Ishikawa (cell line): ENCODE data around the gene TGM2.

ENCODE experiments used
- CEBPB ChIP-seq: IDR thresholded peaks from 2 replicates; pipeline ENCODE4 v1.6.1; 2012
- CREB1 ChIP-seq: IDR thresholded peaks from 2 replicates; pipeline ENCODE4 v1.6.1; 2012; ENCODE audit warnings: low read depth
- EGR1 ChIP-seq: IDR thresholded peaks from 2 replicates; pipeline ENCODE4 v1.6.1; 2012
- EP300 ChIP-seq: IDR thresholded peaks from 2 replicates; pipeline ENCODE4 v1.6.1; 2012; ENCODE audit warnings: borderline replicate concordance
- FOXM1 ChIP-seq: IDR thresholded peaks from 2 replicates; pipeline ENCODE4 v1.6.1; 2012; ENCODE audit warnings: low read depth, borderline replicate concordance
- NFIC ChIP-seq: IDR thresholded peaks from 2 replicates; pipeline ENCODE4 v1.6.1; 2012
- RAD21 ChIP-seq: IDR thresholded peaks from 2 replicates; pipeline ENCODE4 v1.6.1; 2012; ENCODE audit warnings: low read depth
- TAF1 ChIP-seq: IDR thresholded peaks from 2 replicates; pipeline ENCODE4 v1.6.1; 2012; ENCODE audit warnings: low read depth, mild to moderate bottlenecking
- TCF12 ChIP-seq: IDR thresholded peaks from 2 replicates; pipeline ENCODE4 v1.6.1; 2012; ENCODE audit warnings: low read depth
- TEAD4 ChIP-seq: IDR thresholded peaks from 2 replicates; pipeline ENCODE4 v1.6.1; 2012
- YY1 ChIP-seq: IDR thresholded peaks from 2 replicates; pipeline ENCODE4 v1.6.1; 2012; ENCODE audit warnings: low read depth
- ZBTB7A ChIP-seq: IDR thresholded peaks from 2 replicates; pipeline ENCODE4 v1.6.1; 2012; ENCODE audit warnings: low read depth
- TF ChIP-seq, protein P1 (sequence below): IDR thresholded peaks from 2 replicates; pipeline ENCODE4 v1.6.1; 2012
- TF ChIP-seq, protein P2 (sequence below): IDR thresholded peaks from 2 replicates; pipeline ENCODE4 v1.6.1; 2012
- TF ChIP-seq, protein P3 (sequence below): IDR thresholded peaks from 2 replicates; pipeline ENCODE4 v1.6.1; 2012; ENCODE audit warnings: low read depth, mild to moderate bottlenecking

TGM2 gene

DNA sequence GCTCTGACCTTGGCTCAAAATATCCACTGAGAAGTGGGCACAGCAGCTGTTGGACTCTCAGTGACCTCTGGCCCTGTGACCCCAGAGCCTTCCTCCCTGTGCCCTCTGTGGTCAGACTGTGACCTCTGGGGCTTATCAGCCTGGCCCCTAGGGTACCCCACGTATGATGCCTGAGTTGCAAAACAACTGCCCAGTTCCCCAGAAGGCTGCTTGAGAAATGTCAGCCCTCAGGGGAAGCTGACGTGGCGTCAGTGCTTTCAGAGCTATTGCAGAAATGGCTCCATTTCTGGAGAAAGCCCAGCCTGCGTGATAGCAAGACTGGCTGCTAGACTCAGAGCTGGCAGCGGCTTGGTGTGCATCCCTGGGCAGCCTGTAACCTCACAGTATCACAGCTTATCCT is 31.5 kb upstream of the TGM2 start:
- TF ChIP-seq, protein P1, sequence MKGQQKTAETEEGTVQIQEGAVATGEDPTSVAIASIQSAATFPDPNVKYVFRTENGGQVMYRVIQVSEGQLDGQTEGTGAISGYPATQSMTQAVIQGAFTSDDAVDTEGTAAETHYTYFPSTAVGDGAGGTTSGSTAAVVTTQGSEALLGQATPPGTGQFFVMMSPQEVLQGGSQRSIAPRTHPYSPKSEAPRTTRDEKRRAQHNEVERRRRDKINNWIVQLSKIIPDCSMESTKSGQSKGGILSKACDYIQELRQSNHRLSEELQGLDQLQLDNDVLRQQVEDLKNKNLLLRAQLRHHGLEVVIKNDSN, result no peak
- TF ChIP-seq RAD21 (no peak), EGR1 (no peak), CEBPB (no peak), FOXM1 (no peak), TCF12 (no peak), TAF1 (no peak), EP300 (no peak), YY1 (no peak), TEAD4 (no peak), CREB1 (no peak), ZBTB7A (no peak), NFIC (no peak)
- TF ChIP-seq, protein P2, sequence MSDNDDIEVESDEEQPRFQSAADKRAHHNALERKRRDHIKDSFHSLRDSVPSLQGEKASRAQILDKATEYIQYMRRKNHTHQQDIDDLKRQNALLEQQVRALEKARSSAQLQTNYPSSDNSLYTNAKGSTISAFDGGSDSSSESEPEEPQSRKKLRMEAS, result no peak

DNA sequence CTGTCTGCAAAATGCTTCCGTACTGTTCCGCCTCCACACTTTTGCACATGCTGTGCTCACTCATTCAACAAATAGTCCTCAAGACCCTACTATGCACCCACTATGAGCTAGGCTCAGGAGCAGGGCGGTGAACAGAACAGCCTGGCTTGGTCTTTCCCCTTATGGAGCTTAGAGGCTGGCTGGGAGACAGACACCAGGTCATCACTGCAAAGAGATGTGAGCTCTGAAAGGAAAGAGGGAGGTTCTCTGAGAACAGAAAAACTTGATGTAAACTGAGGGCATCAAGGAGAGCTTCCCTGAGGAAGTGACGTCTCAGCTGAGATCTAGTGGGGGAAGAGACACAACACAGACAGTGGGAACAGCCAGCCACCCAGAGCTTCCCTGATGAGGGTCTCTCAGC is 31.0 kb upstream of the TGM2 start:
- no peak for TF ChIP-seq ZBTB7A
- TF ChIP-seq TEAD4, result no peak
- TF ChIP-seq EP300, result no peak
- TF ChIP-seq CREB1, result no peak
- no peak for TF ChIP-seq TCF12
- TF ChIP-seq, protein P1, result no peak
- TF ChIP-seq NFIC, result no peak
- no peak for TF ChIP-seq EGR1
- TF ChIP-seq CEBPB, result no peak

DNA sequence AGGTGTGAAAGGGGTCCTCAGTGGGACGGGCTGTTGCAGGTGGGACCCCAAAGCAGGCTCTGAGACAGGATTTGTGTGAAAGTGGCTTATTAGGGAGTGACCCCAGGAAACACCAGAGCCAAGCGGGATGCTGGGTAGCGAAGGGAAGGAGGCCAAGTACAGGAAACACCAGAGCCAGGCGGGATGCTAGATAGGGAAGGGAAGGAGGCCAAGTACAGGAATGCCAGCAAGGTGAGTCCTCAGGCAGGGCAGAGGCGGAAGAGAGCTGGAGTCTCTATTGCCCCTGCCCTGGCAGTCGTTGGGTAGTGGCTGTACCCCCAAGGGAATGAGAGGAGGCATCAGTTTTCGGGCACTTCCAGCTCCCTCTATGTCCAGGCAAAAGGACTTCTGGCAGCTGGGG is 30.5 kb upstream of the TGM2 start:
- TF ChIP-seq RAD21 (no peak), CEBPB (no peak), YY1 (no peak), NFIC (no peak), EP300 (no peak), TEAD4 (no peak)
- TF ChIP-seq, protein P3, sequence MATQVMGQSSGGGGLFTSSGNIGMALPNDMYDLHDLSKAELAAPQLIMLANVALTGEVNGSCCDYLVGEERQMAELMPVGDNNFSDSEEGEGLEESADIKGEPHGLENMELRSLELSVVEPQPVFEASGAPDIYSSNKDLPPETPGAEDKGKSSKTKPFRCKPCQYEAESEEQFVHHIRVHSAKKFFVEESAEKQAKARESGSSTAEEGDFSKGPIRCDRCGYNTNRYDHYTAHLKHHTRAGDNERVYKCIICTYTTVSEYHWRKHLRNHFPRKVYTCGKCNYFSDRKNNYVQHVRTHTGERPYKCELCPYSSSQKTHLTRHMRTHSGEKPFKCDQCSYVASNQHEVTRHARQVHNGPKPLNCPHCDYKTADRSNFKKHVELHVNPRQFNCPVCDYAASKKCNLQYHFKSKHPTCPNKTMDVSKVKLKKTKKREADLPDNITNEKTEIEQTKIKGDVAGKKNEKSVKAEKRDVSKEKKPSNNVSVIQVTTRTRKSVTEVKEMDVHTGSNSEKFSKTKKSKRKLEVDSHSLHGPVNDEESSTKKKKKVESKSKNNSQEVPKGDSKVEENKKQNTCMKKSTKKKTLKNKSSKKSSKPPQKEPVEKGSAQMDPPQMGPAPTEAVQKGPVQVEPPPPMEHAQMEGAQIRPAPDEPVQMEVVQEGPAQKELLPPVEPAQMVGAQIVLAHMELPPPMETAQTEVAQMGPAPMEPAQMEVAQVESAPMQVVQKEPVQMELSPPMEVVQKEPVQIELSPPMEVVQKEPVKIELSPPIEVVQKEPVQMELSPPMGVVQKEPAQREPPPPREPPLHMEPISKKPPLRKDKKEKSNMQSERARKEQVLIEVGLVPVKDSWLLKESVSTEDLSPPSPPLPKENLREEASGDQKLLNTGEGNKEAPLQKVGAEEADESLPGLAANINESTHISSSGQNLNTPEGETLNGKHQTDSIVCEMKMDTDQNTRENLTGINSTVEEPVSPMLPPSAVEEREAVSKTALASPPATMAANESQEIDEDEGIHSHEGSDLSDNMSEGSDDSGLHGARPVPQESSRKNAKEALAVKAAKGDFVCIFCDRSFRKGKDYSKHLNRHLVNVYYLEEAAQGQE, result no peak

DNA sequence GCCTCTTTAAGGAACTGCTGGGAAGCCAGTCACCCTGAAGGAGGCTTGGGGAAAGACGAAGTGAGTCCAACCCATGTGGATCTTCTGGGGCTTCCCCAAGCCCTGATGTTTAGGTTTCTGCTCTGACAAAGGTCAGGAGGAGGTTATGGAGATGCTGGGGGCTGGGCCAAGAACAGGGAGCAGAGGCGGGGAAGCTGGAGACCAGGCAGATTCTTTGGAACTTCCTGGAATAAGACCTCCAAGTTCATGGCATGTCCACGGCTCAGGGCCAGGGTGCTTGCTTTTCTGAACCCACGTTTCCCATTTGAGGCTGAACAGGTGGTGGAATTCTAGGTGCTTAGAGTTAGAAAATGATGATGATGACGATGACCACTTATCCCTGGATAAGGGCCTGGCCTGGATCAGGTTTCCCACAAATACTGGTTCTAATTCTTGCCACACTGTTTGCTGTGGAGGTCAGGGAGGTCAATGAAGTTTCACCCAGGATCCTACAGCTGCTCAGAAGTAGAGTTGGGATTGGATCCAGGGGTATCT is 30.0 kb upstream of the TGM2 start:
- TF ChIP-seq EP300, result no peak
- TF ChIP-seq, protein P3, result no peak
- TF ChIP-seq, protein P1, result no peak
- no peak for TF ChIP-seq FOXM1
- TF ChIP-seq ZBTB7A, result no peak

DNA sequence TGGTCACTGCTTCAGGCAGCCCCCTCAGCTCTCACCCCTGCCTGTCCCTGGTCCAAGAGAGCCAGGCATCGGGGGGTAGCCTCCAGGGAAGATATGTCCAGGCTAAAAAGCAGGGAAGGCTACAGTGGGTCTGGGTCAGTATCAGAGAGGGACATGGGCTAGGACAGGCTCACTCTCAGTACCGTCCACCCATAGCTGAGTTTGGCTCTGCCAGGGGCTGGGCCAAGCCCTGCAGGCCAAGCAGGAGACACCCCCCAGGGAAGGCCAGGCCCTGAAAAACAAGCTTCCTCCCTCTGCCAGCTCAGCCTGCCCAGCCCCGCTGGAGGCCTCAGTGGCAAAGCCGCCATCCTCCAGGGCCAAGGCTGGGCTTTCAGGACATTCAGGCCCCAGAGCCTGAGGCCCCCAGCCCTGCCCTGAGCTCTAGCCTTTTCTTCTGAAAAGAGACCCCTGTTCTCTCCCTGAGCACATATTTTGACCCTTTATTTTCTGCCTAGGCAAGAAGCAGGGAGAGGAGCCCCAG is 28.6 kb upstream of the TGM2 start:
- TF ChIP-seq NFIC (no peak), ZBTB7A (no peak), EGR1 (no peak), YY1 (no peak), TEAD4 (no peak), FOXM1 (no peak), TCF12 (no peak), RAD21 (no peak), CREB1 (no peak), EP300 (no peak), CEBPB (no peak), TAF1 (no peak)
- TF ChIP-seq, protein P2, result no peak
- TF ChIP-seq, protein P3, result no peak
- TF ChIP-seq, protein P1, result no peak
